Neural progenitor cell (in vitro differentiated cells): ENCODE measurements around the gene GALM. TPM values are rescaled to one million over a fixed set of nuclear protein-coding genes. Genes with fewer than 3 reads are reported as not detected.

Experiments used
- DNase-seq: peaks from one replicate; pipeline ENCODE4 v3.0.0-alpha.2; 2016; ENCODE audit warnings: low spot score
- H2AFZ ChIP-seq: fragments of 200-600 bp; sonication (generic); replicated peaks from 2 replicates; pipeline ENCODE4 v1.6.1; 2016; ENCODE audit warnings: antibody characterized with exemption
- H3F3A ChIP-seq: fragments of 200-600 bp; sonication (generic); 2 replicates; pipeline ENCODE4 v1.6.1; 2016; ENCODE audit warnings: antibody characterized with exemption, low read depth
- H3K27ac ChIP-seq: fragments of 200-600 bp; sonication (generic); 2 replicates; pipeline ENCODE4 v1.5.1; 2016; ENCODE audit warnings: mild to moderate bottlenecking
- H3K27me3 ChIP-seq: fragments of 200-600 bp; sonication (generic); 2 replicates; pipeline ENCODE4 v1.6.1; 2016; ENCODE audit warnings: mild to moderate bottlenecking, moderate library complexity
- H3K36me3 ChIP-seq: fragments of 200-600 bp; sonication (generic); 2 replicates; pipeline ENCODE4 v1.5.1; 2016
- H3K4me1 ChIP-seq: fragments of 200-600 bp; sonication (generic); 2 replicates; pipeline ENCODE4 v1.6.1; 2016; ENCODE audit warnings: mixed run types
- H3K4me2 ChIP-seq: fragments of 200-600 bp; sonication (generic); 2 replicates; pipeline ENCODE4 v1.6.1; 2016
- H3K4me3 ChIP-seq: fragments of 200-600 bp; sonication (generic); 2 replicates; pipeline ENCODE4 v1.5.1; 2016
- H3K79me2 ChIP-seq: fragments of 200-600 bp; sonication (generic); 2 replicates; pipeline ENCODE4 v1.6.1; 2016; ENCODE audit warnings: low read depth
- H3K9ac ChIP-seq: fragments of 200-600 bp; sonication (generic); 2 replicates; pipeline ENCODE4 v1.6.1; 2016
- H3K9me3 ChIP-seq: fragments of 200-600 bp; sonication (generic); 2 replicates; pipeline ENCODE4 v1.5.1; 2016; ENCODE audit warnings: low read depth
- H4K20me1 ChIP-seq: fragments of 200-600 bp; sonication (generic); 2 replicates; pipeline ENCODE4 v1.6.1; 2016; ENCODE audit warnings: low read depth
- H3K27ac Mint-ChIP-seq: 3 replicates; pipeline ENCODE4 v1.8.0; 2021; ENCODE audit warnings: mixed read lengths
- H3K27me3 Mint-ChIP-seq: 2 replicates; pipeline ENCODE4 v1.8.0; 2022; ENCODE audit warnings: low read depth, mild to moderate bottlenecking, inconsistent platforms, moderate library complexity, mixed read lengths; ENCODE audit not compliant: insufficient read depth
- H3K36me3 Mint-ChIP-seq: 3 replicates; pipeline ENCODE4 v1.8.0; 2021; ENCODE audit warnings: mixed read lengths
- H3K4me1 Mint-ChIP-seq: 3 replicates; pipeline ENCODE4 v1.8.0; 2021; ENCODE audit warnings: mixed read lengths
- H3K4me3 Mint-ChIP-seq: 3 replicates; pipeline ENCODE4 v1.8.0; 2021; ENCODE audit warnings: mild to moderate bottlenecking, moderate library complexity, mixed read lengths
- H3K9me3 Mint-ChIP-seq: 3 replicates; pipeline ENCODE4 v1.8.0; 2020; ENCODE audit warnings: mixed read lengths
- EZH2 ChIP-seq: fragments of 200-600 bp; sonication (generic); IDR thresholded peaks from 2 replicates; pipeline ENCODE4 v1.6.1; 2017; ENCODE audit warnings: antibody characterized with exemption, mild to moderate bottlenecking, moderate library complexity
- EZH2phosphoT487 ChIP-seq: fragments of 200-600 bp; sonication (generic); IDR thresholded peaks from 2 replicates; pipeline ENCODE4 v1.6.1; 2017; ENCODE audit warnings: antibody characterized with exemption
- total RNA-seq: library from RNA; depleted of rRNA; stranded (reverse); fragments of >200 nt; gene quantifications from 2 replicates; pipeline ENCODE4 v1.2.3, GENCODE V29; 2015; ENCODE audit warnings: low replicate concordance
- TF ChIP-seq, protein P1 (sequence below): fragments of 200-600 bp; sonication (generic); IDR thresholded peaks from 2 replicates; pipeline ENCODE4 v1.5.1; 2017; ENCODE audit warnings: antibody characterized with exemption, mild to moderate bottlenecking

GALM gene
- total RNA-seq, 1 donor from 2014 or later: 7.1 TPM

DNA sequence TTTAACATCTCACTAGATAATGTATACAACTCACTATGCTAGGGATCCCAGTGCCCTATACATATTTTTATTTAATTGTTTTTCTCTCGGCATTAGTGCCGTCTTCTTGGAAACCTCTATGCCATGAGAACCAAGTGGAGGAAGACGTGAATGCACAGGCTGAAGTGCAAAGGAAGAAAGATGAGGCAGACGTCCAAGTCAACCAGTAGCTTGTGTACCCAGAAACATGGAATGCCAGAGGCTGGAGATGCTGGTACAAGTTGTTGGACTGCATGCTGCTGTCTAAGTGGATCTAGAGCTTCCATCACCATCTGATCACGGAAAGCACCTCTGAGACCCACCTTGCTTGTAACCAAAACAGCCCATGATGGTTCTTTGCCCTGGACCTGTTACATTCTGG, 99.6 kb downstream of the GALM start:
- no peaks in the 10 kb centered on the region for H3K4me1 Mint-ChIP-seq
- no peak for DNase-seq
- no peaks in the 10 kb centered on the region for H3K4me1 ChIP-seq
- no peaks in the 10 kb centered on the region for H3K9me3 ChIP-seq
- H3K36me3 Mint-ChIP-seq: no peaks in the 10 kb centered on the region
- H3K9me3 Mint-ChIP-seq: no peaks in the 10 kb centered on the region
- H3K4me3 ChIP-seq: no peak overlapping the region
- no peak overlapping the region for H3K9ac ChIP-seq
- no peaks in the 10 kb centered on the region for H4K20me1 ChIP-seq
- H2AFZ ChIP-seq: no peak overlapping the region
- H3K27ac ChIP-seq: no peak overlapping the region
- H3K4me3 Mint-ChIP-seq: no peak overlapping the region
- TF ChIP-seq, protein P1, sequence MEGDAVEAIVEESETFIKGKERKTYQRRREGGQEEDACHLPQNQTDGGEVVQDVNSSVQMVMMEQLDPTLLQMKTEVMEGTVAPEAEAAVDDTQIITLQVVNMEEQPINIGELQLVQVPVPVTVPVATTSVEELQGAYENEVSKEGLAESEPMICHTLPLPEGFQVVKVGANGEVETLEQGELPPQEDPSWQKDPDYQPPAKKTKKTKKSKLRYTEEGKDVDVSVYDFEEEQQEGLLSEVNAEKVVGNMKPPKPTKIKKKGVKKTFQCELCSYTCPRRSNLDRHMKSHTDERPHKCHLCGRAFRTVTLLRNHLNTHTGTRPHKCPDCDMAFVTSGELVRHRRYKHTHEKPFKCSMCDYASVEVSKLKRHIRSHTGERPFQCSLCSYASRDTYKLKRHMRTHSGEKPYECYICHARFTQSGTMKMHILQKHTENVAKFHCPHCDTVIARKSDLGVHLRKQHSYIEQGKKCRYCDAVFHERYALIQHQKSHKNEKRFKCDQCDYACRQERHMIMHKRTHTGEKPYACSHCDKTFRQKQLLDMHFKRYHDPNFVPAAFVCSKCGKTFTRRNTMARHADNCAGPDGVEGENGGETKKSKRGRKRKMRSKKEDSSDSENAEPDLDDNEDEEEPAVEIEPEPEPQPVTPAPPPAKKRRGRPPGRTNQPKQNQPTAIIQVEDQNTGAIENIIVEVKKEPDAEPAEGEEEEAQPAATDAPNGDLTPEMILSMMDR: no peak
- TF ChIP-seq EZH2 (no peak), EZH2phosphoT487 (no peak)
- H3K27me3 ChIP-seq: no peaks in the 10 kb centered on the region
- H3F3A ChIP-seq: no peaks in the 10 kb centered on the region
- no peak overlapping the region for H3K4me2 ChIP-seq
- no peak overlapping the region for H3K27ac Mint-ChIP-seq
- H3K36me3 ChIP-seq: no peaks in the 10 kb centered on the region
- H3K27me3 Mint-ChIP-seq: no peaks in the 10 kb centered on the region
- no peaks in the 10 kb centered on the region for H3K79me2 ChIP-seq

DNA sequence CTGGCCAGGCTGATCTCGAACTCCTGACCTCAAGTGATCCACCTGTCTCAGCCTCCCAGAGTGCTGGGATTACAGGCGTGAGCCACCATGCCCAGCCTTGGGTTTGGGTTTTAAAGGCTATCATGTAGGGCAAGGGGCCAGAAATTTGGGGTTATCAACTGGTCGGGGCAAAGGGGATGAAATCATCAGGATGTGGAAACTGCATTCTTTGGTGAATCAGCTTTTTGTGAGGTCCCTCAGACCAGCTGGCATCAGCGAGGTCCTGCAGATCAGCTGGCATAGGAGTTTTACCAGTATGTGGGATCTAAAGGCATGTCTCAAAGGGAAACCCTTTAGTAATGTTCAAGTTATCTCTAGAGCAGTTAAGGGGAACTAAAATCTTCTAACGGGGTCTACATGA, 105.7 kb downstream of the GALM start:
- no peak for DNase-seq
- no peaks in the 10 kb centered on the region for H3K9me3 ChIP-seq
- H3F3A ChIP-seq: no peaks in the 10 kb centered on the region
- H2AFZ ChIP-seq: no peak overlapping the region
- H3K79me2 ChIP-seq: no peaks in the 10 kb centered on the region
- Mint-ChIP-seq H3K9me3 (no peaks in the 10 kb centered on the region), H3K4me1 (no peaks in the 10 kb centered on the region), H3K4me3 (no peak overlapping the region), H3K27ac (no peak overlapping the region), H3K27me3 (no peaks in the 10 kb centered on the region), H3K36me3 (no peaks in the 10 kb centered on the region)
- H3K36me3 ChIP-seq: no peaks in the 10 kb centered on the region
- no peak overlapping the region for H3K9ac ChIP-seq
- peaks cover 18% of the 10 kb centered on the region for H3K27me3 ChIP-seq
- no peak for TF ChIP-seq EZH2phosphoT487
- TF ChIP-seq EZH2: no peak
- TF ChIP-seq, protein P1: no peak
- H4K20me1 ChIP-seq: no peaks in the 10 kb centered on the region
- no peaks in the 10 kb centered on the region for H3K4me1 ChIP-seq
- H3K27ac ChIP-seq: no peak overlapping the region
- no peak overlapping the region for H3K4me2 ChIP-seq
- no peak overlapping the region for H3K4me3 ChIP-seq

DNA sequence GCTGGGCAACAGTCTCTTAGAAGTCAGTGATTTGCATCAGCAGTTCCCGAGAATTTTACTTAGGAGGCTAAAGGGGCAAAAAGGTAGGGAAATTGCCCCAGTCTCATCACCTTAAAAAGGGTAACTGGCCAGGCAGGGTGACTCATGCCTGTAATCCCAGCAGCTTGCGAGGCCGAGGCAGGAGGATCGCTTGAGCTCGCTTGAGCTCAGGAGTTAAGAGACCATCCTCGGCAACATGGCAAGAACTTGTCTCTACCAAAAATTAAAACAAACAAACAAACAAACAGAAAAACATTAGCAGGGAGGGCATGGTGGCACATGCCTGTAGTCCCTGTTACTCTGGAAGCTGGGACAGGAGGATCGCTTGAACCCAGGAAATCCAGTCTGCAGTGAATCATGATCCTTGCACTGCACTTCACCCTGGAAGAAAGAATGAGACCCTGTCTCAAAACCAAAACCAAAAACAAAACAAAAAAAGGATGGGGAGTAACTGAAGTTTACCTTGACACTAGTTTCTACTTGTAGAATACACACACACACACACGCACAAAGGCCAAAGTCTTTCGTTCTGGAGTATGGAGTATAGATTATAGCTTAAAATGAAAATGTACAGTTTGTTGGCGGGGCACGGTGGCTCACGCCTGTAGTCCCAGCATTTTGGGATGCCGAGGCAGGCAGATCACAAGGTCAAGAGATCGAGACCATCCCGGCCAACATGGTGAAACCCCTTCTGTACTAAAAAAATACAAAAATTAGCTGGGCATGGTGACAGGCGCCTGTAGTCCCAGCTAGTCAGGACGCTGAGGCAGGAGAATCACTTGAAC, 109.4 kb downstream of the GALM start:
- Mint-ChIP-seq H3K4me1 (peaks cover 13% of the 10 kb centered on the region), H3K36me3 (no peaks in the 10 kb centered on the region), H3K27me3 (peaks cover 3% of the 10 kb centered on the region), H3K4me3 (no peak overlapping the region), H3K27ac (no peak overlapping the region), H3K9me3 (no peaks in the 10 kb centered on the region)
- peaks cover 4% of the 10 kb centered on the region for H3K4me1 ChIP-seq
- H3K36me3 ChIP-seq: no peaks in the 10 kb centered on the region
- no peak overlapping the region for H3K27ac ChIP-seq
- H3K27me3 ChIP-seq: peaks cover 26% of the 10 kb centered on the region
- no peak overlapping the region for H3K9ac ChIP-seq
- peaks cover 14% of the 10 kb centered on the region for H3K79me2 ChIP-seq
- H2AFZ ChIP-seq: no peak overlapping the region
- DNase-seq: no peak
- no peak overlapping the region for H3K4me2 ChIP-seq
- no peaks in the 10 kb centered on the region for H3K9me3 ChIP-seq
- no peaks in the 10 kb centered on the region for H3F3A ChIP-seq
- no peak overlapping the region for H3K4me3 ChIP-seq
- H4K20me1 ChIP-seq: no peaks in the 10 kb centered on the region
- TF ChIP-seq, protein P1: no peak
- no peak for TF ChIP-seq EZH2phosphoT487
- no peak for TF ChIP-seq EZH2
